NCI-H1105 (cell line): ENCODE measurements around the gene DYNC1LI1.
A peak's percentile ranks its signal among the peaks of the same experiment; 100 is the strongest.
"Not testable (repeated sequence)": the region's sequence is repeated elsewhere in the genome, so short reads cannot be mapped to it uniquely, and the experiment has no call there.

Experiments used
- DNase-seq: peaks from one replicate; lab custom pipeline; 2025; lab: John Stamatoyannopoulos, UW

DYNC1LI1 gene

DNA sequence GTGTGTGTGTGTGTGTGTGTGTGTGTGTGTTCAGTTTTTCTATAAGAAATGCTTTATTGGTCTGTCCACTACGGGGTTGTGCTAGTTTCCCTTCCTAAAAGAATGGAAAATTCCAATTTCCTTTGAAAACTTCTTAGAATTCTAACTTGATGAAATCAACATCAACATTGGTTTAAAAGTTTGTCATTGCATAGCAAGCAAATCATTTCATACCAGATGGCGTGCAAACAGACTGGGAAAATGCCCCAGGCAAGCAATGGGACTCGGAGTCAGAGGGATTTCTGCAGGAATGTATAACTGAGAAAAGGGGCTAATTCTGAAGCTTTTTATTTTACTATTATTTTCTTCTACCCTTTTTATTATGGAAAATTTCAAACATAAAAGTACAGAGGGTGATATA, 13.1 kb upstream of the DYNC1LI1 start:
- DNase-seq = no peak

DNA sequence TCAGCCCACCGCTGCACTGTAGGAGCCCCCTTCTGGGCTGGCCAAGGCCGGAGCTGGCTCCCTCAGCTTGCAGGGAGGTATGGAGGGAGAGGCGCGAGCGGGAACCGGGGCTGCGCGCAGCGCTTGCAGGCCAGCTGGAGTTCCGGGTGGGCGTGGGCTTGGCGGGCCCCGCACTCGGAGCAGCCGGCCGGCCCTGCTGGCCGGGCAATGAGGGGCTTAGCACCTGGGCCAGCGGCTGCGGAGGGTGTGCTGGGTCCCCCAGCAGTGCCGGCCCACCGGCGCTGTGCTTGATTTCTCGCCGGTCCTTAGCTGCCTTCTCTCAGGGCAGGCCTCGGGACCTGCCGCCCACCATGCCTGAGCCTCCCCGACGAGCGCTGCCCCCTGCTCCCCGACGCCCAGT, 8.0 kb upstream of the DYNC1LI1 start:
- DNase-seq = not testable (repeated sequence)

DNA sequence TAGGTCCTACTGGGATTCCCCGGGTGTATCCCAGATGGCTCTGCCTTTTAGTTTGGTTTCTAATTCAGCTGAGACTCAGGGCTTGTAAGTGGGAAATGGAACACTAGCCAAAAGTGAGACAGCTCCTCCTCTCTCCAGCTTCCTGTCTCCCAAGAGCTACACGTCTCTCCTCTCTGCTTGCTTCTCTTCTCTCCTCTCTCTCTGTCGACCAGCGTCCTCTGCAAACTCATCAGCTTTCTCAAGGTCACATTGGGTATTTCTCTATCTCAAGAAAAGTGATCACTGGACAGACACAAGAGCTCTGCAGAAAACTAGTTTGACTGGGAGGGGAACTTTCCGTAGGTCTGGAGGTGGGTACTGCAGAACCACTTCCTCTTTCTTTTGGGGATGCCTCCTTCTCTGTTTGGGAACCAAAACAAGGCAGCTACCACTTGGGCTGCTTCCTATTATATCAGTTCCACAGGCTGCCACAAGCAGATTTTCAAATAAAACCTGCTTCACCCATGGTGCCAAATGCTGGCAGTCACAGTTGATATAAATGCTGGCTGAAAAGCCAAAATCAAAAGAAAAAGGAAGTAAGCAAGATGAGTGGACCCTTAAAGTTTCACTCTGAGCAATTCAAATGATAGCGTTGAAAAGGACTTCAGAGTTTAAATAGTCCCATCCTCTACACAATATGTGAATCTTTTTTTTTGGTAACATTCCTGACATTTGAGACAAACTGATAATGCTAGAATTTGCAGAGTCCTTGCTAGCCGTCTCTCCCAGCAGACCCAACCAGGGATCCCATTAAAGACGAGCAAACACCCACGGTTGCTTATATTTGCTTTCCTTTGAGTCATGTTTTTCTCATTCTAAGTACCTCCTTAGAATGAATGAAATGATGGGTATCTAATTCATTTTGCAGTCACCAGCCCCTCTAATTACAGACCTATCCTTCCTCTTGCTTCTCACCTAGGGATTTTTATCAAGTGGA, 7.2 kb upstream of the DYNC1LI1 start:
- DNase-seq = no peak

DNA sequence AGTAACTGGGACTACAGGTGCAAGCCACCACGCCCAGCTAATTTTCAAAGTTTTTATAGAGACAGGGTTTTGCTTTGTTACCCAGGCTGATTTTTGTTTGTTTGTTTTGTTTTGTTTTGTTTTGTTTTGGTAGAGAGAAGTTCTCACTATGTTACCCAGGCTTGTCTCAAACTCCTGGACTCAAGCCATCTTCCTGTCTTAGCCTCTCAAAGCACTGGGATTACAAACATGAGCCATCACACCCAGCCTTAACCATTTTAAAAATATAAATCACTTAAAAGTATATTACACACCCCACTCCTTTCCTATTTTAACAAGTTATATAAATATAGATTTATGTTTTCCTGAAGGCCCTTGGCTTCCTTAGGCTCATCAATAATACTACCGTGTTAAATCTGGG, 6.5 kb upstream of the DYNC1LI1 start:
- DNase-seq = no peak

DNA sequence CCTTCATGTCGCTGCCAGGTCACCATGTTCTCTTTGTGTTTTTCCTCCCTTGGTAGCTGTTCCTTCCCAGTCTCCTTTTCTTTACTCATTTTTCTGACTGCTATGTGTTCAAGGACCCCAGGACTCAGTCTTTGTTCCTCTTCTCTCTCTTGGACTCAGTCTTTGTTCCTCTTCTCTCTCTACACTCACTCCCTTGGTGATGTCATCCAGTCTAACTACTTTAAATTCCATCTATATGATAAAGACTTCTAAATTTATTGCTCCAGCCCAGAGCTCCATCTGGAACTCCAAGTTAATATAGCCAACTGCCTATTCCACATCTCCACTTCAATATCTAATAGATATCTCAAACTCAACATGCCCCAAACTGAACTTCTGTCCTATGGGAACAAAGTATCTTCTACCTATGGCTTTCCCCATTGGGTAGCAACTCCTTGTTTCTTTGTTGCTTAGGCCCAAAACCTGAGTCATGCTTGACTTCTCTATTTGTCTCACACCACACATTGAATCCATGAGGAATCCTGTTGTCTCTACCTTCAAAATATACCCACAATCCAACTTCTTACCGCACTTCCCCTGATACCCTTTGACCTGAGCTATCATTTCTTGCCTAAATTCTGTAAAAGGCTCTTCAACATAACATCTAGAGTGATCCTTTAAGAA, 4.9 kb upstream of the DYNC1LI1 start:
- DNase-seq = no peak

GRCh38 chr3:32571192-32571485, 481 bp upstream of the DYNC1LI1 start:
- no peak for DNase-seq

- DNase-seq = peak; percentile 32
Measured at GRCh38 chr3:32569540-32570420, 878 bp downstream of the DYNC1LI1 start.

DNA sequence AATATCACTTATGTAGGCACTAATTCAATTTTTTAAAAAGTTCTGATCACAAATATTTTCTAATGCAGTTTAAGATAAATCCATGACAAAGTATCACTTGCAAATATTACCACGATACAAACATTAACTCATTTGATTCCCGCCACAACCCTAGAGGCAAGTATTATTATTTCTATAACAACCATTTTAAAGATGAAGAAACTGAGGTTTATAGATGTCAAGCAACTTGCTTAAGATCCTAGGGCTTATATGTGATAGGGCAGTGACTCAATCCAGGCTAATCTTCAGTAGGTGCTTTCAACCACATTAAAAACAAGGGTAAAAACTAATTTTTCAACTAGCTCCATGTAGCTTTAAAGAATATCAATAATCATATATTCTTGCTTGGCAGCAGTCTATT, 1.7 kb downstream of the DYNC1LI1 start:
- no peak for DNase-seq

- no peak for DNase-seq
Measured at GRCh38 chr3:32564195-32564594, 6.5 kb downstream of the DYNC1LI1 start.

DNA sequence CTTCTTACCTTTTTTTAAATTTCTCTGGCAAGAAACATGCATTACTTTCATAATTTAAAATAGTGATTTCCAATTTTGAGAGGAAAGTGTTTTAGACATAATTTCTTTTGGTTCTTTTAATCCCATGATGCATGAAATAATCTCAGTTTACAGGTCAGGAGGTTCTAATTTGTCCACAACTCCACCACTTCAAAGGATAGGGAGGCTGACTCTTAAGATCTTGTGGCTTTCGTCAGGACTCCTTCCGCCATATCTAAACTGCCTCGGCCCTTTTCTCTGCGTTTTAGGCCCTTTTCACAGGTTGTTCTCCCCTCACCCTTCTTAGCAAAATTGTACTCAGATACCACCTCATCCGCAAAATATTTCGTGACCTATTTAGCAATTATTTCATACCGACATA, 8.0 kb downstream of the DYNC1LI1 start:
- DNase-seq = no peak

- peak; percentile 3 for DNase-seq
Measured at GRCh38 chr3:32557640-32558352, 12.9 kb downstream of the DYNC1LI1 start.

- DNase-seq = no peak
Measured at GRCh38 chr3:32556332-32556731, 14.3 kb downstream of the DYNC1LI1 start.

GRCh38 chr3:32553973-32554372, 16.7 kb downstream of the DYNC1LI1 start:
- no peak for DNase-seq

DNA sequence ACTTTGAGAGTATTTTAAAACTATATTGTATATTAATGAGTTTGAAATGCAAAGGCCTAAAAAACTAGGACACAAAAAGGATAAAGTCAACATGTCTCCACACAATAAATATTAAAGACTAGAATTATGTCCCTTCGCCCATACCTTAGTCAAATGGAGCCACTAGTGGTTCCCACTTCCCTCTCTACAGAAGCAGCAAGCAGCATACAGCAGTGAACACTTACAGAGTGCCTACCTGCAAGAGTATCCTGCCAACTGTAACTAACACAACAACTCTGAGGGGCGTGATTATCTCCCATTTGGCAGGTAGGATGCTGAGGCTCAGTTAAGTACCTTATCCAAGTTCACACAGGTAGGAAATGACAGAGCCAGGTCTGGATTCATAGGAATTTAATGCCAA, 17.2 kb downstream of the DYNC1LI1 start:
- no peak for DNase-seq

- DNase-seq = no peak
Measured at GRCh38 chr3:32552013-32552412, 18.6 kb downstream of the DYNC1LI1 start.

- DNase-seq = no peak
Measured at GRCh38 chr3:32551496-32551895, 19.2 kb downstream of the DYNC1LI1 start.

DNA sequence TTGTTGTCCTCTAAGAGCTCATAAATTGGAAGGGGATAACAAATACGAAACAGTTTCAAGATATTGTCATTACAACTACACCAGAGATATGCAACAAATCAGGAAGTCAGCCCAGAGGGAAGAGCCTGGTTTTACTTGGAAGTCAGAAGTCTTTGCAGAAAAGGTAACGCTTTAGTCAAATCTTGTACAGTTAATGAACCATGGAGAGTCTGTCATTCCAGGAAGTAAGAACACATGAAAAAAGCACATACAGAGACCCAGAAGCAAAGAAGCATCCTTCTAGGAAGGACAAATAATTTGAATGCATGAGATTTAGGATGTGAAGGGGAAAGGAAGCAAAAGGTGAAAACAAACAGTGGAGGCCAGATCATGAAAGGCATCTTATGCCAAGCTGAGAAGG, 19.6 kb downstream of the DYNC1LI1 start:
- no peak for DNase-seq

DNA sequence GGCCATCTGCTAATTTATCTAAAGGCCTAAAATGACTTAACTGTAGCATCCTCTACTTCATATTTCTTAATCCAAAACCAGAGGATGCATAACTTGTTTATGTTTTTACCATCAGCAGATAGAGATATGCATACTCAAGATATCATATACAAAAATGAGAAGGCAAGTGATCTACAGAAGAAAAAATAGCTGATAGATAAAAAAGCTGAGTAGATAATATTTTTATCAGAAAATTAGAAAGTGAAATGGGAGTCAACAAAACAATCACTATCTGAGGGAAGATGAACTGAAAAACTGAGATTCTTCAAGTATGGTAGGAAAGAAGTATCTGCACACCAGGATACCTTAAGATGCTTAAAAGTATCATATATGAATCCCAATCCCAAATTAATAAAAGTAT, 25.4 kb downstream of the DYNC1LI1 start:
- DNase-seq = no peak

DNA sequence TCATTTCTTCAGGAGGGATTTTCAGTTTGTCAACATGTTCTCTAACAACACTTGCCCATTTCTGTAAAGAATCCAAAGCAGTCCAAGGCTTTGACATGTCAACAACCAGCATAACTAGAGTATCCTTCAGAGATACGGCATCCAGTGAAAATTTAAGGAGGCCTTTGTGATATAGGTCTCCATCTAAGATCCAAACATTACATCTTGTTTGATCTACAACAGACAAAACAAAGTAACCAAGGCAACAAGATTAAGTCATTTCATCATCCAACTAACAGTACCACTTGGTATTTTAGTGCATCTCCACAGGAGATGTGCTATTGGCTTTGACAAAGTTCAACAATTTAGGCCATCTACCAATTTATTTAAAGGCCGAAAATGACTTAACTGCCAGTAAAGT, 25.8 kb downstream of the DYNC1LI1 start:
- DNase-seq = no peak

DNA sequence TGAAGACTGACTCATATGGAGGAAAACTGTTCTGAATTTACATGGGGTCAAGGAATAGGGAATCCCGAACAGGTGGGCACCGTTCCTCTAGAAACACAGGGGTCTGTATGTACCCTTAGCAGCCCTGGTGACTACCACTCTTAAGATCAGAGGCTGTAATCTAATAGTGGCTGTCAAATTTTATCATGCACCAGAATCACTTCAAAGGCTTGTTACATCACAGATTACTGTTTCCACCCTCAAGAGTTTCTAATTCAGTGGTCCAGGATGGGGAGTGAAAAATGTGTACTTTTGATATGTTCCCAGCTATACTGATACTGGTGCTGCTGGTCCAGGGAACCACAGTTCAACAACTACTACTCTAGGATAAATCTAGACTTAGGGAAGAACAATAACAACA, 27.9 kb downstream of the DYNC1LI1 start:
- DNase-seq = no peak

DNA sequence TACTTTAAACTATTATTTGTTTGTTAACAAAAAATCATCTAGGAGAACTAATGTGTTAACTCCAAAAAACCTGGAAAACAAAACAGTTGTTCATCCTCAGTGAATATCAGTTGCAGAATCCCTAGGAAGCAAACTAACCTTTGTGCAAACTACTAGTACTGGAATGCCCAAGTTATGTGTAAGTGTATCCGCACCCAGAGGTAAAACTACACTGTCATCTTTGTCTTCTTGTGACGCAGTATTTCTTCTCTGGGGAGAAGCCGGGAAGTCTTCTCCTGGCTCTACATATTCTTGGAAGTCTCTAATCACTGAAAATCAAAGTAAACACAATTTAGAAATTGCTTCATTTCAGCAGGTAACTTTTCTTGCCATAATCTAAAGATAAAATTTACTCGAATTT, 29.8 kb downstream of the DYNC1LI1 start:
- no peak for DNase-seq

DNA sequence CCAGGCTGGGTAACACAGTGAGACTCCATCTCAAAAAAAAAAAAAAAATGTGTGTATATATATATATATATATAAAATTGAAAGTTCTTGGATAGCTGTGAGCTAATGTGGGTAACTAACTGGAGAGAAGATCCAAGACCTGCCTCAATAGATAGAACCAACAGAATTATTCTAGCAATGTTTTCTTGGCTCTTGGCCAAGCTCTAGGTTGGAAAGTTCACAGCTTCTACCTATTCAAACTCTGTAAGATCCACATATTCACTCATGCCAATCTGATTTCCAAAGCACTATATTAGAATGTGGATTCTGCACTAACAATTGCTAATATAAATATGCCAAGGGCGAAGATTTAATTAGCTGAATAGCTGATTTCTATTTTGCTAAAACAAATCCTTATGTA, 38.2 kb downstream of the DYNC1LI1 start:
- no peak for DNase-seq
